Uterus (tissue), 2 donors: ENCODE results near the gene FES.
"Not testable (repeated sequence)": the region's sequence is repeated elsewhere in the genome, so short reads cannot be mapped to it uniquely, and the experiment has no call there.

Source experiments
- CTCF ChIP-seq, 4 experiments: fragments of 200-600 bp in 2 of 4; fragments of 450-650 bp in 2 of 4; sonication (generic) in 2 of 4; IDR thresholded peaks; one replicate each; pipeline ENCODE4 v1.5.1; 2016 to 2019; ENCODE audit warnings: antibody characterized with exemption in 4 of 4, mild to moderate bottlenecking in 2 of 4, moderate library complexity in 1 of 4
- POLR2A ChIP-seq, 2 donors: fragments of 450-650 bp; IDR thresholded peaks; one replicate each; pipeline ENCODE4 v1.6.1; 2016; ENCODE audit warnings: antibody characterized with exemption in 2 of 2, mild to moderate bottlenecking in 1 of 2, moderate library complexity in 1 of 2

GRCh38 chr15:90909449-90909848, 25.1 kb downstream of the FES start:
- not testable (repeated sequence) for TF ChIP-seq CTCF, POLR2A (IDR thresholded peaks at IDR 0.05)
